ENCODE data around the gene TRMT1.

Gene TRMT1

DNA sequence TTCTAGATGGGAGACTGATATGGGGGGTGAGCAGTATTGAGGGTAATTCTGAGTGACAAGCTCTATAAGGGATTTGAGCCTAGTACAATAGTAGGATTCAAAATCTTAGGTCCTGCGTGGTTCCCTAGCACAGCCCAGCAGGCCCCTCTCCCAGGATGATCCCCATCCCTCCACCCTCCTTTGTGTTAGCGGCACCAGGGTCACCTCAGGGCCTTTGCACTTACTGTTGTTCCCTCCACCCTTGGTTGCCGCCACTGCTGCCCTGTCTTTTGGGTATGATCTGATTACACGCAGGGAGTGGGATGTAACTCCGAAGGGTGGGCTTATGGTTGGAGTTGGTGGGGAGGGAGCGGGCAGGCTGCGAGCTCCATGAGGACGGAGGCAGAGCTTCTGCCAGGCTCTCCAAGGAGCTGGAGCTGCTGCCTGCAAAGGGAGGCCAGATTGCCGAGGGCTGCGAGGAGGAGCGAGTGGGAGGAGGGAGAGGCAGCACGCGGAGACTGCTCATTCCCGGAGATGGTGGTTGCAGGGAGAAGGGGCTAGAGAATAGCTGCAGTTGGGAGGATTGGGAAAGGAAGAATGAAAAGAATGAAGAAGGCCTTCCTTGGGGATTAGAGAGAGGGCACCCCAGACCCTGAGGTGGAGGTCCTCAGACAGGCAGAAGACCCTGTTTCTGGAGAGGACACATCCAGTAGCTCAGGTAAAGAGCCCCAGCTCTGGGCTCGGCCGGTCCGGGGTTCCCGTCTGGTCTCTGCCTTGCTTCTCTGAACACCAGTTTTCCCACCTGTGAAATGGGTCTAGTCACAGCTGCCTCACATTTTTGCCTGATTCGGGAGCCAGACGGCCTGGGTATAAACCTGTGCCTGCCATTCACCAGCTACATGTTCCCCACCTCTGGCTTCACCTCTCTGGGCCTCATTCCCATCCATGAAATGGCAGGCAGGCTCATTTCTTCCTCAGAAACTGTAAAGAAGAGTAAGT lies 6.7 kb upstream of the TRMT1 start:
- no peak for DNase-seq

DNA sequence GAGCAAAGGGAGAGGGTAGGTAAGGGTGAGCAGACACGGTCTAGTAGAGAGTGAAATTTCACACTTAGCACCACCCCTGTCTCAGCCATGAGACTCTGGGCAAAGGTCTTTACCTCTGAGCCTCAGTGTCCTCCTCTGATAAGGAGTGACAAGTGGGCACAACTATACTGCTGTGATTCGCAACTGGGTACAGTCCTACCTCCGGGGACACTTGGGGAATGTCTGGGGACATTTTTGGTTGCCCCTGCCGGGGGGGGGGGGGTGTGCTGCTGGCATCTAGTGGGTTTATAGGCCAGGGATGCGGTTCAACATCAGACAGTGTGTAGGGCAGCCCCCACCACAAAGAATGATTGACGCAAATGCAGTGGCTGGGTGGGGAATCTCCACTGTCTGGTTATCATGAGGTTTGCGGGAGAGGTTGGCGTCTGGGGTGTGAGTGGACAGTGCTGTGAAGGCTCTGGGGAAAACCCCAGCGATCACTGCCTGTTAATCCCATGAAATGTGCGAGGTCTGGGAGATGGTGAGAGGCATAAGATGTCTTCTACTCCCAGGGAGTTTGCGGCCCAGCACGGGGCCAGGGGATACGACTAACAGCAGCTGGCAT lies 5.8 kb upstream of the TRMT1 start:
- DNase-seq, result no peak

DNA sequence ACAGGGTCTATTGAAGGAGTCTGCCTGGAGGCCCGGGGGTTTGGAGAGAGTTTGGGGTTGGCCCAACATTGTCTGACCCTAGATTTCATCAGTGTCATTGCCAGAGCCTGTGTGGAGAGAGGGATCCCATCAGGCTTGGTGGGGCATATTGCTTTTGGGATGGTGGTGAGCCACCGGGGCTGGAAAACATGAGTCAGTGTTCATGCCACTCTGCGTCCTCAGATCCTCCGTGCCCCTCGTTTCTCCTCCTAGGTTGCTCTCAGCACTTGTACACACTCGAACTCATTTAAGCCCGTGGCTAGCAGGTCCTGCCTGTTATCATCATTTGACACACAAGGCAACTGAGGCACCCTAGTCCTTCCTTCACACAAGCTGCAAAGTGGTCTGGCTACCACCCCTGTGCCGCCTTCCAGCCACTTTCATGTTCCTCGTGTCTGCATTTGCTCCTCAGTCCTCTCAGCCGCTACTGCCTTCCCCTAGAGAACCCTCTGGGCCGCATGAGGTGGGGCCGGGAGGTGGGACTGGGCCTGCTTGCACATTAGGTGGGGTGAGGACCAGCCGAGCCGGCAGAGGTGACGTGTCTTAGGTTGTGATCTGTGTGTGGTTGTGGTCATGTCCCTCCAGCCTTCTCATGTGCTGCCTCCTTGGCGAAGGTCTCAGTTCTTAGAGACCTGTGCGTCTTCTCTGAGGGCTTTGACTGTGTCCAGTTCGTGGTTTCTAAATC lies 5.2 kb upstream of the TRMT1 start:
- no peak for DNase-seq

DNA sequence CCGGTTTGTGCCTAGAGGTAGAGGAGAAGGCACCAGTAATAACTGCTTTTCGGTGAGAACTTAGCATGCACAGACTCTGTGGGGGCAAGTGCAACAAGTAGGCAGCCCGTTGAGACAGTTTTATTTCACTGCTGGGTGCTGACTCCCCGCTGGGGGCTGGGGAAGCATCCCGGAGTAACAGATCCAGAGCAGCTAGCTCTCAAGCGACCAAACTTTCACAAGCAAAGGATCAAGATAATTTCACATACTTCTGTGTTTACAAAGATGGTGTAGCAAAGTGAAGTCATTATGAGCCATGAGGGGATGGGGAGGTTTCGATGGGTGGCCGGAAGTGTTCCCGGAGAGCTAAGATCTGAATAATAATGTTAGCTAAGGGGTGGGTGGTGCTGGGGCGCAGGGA lies 4.3 kb upstream of the TRMT1 start:
- no peak for DNase-seq

DNA sequence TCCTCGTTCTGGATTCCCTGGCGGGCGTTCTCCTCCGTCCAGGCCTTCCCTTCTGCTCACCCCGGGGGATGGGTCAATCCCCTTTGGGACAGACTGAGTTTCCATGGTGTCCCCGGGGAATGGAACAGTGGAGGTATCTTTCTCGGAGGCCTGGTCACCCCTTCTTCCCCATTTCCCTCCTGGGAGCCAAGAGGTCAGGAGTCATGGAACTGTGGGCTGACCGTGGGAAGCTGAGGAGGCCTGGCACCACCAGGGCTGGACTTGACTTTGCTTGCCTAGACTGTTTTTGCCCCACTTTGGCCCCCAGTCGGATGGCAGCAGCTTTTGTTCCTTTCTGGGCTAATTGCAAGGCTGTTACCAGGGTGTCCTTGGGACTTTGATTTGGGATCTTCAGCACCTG lies 3.5 kb upstream of the TRMT1 start:
- DNase-seq, result no peak

DNA sequence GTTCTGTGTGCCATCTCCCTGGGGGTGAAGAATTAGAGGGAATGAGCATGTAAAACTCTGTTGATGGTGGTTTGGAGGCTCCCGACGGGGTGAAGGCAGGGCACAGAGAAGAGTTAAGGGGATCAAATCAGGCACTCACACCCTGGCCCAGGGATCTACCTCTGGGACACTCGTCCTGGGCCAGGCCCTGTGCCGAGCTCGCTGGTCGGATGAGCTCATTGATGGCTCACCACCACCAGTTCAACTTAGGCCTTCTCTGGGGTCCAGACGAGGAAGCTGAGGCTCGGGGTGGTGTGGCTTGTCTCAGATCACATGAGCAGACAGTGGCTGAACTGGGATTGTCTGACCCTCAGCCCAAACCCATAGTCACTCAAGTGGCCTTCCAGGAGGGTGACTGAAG lies 3.1 kb upstream of the TRMT1 start:
- no peak for DNase-seq

DNA sequence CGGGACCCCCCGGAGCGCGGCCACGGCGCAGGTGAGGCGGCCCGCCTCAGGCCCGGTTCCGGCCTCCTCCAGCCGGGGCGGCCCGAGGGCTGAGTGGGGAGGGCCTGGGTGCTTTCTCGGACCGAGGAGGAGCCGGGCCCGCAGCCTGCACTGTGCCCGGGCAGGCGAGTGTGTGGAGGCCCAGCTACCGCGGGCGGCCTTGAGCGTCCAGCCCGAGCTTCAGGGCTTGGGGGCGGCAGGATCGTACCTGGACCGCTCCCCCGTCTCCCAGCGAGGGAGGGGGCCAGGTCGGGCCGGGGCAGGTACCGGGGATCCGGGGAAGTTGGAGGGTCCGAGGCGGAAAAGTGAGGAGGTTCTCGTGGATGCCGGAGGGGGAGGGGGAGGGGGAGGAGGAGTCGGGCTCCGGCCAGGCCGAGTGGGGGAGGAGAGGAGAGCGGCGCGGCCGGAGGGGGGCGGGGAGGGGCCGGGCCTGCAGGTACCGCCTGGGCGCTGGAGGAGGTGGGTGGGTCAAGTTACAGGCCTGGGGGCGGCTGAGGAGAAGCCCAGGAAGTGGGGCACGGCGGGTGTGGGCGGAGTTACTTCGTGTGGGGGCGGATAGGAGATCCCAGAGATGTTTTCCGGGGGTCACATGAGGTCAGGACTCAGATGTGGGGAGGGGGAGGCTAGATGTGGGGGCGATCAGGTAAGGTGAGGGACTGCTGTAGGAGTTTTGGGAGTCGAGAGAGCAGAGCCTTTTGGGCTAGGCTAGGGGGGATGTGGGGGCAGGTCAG lies 2.1 kb upstream of the TRMT1 start:
- DNase-seq, result no peak

DNA sequence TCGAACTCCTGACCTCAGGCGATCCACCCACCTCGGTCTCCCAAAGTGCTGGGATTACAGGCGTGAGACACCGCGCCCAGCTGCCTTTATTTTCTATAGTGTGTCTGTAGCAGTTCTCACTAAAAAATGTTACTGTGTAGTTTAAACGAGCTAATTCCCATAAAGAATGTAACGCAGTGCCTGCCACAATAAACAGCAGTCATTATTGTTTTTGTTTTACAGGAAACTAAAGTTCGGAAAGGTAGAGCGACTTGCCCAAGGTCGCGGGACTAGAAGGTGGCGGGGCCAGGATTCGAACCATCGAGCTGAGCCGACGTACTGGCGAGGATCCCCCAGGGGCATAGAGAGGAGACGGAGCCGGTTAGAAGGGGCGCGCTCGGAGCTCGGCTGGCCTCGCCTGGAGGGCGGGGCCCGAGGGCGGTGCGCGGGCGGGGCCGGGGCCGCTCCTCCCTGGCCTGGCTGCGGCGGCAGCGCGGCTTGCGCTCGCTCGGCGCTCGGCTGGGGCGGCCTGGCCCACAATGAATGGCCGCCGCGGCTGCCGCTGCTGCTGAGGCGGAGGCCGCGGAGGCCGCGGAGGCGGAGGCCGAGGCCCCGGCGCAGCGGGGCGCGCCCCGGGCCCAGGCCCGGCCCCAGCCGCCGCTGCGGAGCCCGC lies 1.4 kb upstream of the TRMT1 start, which contains the start of gene NACC1:
Gene NACC1, plus strand, starts transcription at position 493 of the 652 bp plus-strand sequence. CDS start 16,944 bp downstream, outside the sequence.
- DNase-seq, result peak; percentile 79

DNA sequence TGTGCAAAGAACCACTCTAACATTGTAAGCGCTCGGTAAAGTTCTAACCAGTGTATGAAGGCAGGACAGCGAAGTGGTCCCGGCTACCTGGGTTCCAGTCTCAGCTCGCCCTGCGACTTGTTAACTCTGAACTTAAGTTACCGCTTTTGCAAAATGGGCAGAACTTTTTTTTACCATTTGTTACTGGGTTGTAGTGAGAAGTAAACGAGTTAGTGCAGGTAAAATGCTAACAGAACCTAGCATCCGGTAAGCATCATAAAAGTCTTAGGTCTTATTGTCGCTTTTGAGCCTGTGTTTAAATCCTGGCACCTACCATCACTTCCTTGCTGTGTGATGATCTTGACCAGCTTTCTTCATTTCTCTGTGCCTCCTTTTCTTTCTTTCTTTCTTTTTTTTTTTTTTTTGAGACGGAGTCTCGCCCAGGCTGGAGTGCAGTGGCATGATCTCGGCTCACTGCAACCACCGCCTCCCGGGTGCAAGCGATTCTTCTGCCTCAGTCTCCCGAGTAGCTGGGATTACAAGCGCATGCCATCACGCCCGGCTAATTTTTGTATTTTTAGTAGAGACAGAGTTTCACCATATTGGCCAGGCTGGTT lies 734 bp upstream of the TRMT1 start:
- no peak for DNase-seq

DNA sequence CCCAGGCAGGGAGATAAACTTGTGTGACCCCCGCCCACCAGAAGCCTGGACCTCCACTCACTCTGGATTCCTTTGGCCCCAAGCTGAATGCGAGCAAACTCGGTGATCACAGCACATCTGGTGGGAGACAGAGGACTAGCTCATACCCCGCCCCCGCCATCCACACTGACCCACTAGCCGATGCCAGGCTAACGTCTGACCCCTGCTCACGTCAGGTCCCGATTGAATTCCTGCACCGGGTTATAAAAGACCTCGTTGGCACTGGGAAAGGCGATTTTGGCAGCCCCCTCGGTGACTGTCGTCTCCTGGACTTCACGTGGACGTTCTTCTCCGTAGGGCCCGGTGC lies 631 bp downstream of the TRMT1 start:
- no peak for DNase-seq

DNA sequence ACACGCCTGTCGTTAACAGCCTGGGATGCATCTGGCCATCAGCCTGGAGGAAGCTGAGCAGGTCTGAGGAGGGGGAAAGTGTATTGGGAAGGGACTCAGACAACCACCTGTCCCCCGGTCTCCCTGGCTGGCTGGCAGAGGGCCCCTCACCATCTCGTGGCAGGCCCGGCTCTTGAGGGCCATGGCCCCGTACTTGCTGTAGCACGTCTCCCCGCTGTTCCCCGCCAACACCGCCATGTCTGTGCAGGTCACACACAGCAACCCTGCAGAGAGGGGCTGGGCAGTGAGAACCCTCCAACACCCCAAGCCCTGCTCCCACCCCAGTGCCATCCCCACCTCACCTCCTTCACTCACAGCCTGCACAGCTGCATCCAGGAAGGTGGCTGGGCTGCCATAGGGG lies 4.0 kb downstream of the TRMT1 start:
- DNase-seq, result no peak

DNA sequence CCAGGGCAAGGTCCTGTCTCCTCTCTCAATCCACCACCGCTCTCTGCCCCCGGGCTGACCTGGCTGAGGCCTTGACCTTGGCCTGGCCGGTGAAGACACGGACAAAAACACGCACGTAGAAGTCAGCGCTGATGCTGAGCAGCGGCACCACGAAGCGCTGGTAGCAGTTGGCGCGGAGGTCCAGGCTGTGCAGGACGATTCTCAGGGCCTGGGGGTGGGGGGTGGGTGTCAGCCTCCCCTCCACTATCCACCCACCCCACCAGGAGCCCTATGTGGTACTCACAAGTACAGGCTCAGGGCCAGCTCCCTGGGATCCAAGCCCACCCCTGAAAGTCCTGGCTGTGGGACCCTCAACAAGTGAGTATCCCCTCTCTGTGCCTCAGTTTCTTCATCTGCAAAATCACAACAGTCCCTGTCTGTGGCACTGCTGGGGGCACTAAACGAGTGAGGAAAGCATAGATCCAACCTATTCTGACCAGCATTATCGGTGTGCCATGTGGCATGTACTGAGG lies 6.4 kb downstream of the TRMT1 start:
- DNase-seq, result no peak

DNA sequence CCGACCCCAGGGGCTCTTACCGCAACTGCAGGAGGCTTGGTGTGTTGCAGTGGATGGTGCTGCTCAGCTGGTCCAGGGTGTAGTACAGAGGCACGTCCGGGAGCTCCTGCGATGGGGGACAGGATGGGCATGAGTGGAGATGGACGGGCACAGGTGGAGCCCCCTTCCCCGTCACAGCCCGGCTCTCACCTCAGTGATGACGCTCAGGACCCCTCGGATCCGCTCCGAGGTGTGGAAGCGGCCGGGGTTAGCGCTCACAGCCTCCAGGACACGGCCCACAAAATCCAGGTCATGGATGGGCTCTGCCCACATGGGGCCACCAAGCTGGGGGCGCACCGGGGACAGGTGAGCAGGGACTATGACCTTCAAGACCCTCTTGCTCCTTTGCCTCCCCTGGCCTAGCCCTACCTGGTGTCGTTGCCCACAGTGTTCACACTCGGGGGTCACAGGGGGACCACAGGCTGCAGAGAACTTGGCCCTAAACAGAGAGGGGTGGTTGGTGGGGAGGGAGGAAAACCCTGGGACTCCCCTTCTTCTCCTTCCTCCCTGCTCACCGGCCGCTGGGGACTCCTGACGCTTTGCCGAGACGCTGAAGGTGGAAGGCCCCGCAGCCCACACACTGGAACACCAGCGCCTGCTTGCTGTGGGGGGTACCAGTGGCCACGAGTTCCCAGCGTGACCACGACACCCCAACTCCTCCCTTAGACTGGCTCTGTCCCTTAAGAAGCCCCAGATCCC lies 7.0 kb downstream of the TRMT1 start:
- no peak for DNase-seq

DNA sequence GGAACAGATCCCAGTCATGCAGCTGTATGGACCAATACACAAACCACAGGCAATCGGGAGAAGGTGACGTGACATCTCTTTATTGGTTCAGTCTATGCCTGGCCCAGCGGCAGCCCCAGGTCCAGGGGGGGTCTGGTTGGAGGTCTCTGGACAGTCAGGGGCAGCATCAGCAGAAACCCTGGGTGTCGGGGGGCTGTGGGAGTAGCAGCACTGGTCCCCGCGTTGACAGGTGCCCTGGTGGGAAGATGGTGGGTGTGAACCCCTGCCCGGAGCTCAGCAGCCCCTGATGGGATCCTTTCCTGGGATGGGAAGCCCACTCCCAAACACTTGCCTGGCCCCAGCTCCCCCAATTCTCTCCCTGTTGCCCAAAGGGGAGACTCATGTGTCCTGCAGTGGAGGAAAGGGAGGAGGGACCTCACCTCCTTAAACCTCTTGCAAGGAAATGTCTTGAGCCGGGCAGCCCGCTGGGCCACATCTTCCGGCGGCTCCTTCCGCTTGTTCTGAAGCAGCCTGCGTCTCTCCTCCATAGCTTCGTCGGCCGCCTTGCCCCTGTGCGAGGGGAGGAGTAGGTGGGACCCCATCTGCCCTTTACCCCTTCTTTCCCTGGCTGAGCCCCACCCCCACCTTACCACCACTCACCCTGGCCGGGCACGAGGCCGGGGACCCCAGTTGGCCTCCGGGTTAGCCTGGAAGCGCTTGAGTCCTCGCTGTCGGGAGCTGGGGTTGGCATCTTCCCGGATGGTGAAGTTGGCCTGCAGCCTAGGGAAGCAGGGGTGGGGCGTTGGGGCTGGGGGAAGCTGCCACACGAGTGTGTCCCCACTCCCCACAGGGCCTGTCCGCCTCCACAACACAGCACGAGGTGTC lies 11.5 kb downstream of the TRMT1 start:
- no peak for DNase-seq

DNA sequence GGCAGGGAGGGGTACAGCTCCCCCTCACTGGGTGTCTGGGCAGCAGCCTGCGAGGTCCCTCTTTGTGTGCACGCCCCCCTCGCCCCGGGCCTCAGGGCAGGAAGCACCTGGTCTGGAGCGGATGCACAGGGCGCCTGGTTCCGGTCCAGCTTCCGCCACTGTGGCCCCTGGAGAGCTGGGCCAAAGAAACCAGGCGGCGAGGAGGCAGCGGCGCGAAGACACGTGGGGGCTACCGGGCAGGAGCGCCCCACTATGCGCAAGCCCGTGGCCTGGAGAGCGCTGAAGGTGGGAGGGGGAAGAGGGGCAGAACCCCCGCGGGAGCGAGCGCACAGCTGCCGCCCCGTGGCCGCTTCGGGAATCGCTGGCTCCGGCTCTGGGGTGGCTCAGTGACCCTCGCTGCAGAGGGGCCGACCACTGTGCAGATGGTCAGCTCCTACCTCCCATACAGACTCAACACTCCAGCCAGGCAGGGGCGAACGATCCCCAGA lies 12.1 kb downstream of the TRMT1 start:
- peak; percentile 58 for DNase-seq

DNA sequence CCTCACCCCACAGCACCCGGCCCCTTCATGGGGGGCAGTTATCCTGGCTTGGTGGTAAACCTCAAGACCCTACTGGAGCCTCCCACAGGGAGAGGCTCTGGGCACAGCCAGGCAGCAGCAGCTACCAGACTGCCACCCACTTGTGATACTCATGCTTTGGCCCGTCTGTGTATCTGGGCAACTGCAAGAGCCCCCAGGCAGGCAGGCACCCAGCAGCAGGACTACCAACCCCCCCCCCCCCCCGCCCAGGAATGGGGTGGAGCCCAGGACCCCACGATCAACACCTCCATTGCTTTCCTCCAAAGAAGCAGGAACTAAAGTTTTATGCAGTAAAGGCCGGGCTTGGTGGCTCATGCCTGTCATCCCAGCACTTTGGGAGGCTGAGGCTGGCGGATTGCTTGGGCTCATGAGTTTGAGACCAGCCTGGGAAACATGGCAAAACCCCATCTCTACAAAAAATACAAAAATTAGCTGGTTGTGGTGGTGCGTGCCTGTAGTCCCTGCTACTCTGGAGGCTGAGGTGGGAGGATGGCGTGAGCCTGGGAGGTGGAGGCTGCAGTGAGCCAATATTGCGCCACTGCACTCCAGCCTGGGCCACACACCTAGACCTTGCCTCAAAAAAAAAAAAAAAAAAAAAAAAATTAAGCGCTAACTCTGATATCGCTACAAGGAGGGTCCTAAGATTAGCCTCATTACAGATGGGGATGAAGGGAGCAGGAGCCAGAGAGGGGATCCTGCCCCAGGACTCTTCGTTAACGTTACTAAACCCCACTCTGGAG lies 12.8 kb downstream of the TRMT1 start:
- no peak for DNase-seq

DNA sequence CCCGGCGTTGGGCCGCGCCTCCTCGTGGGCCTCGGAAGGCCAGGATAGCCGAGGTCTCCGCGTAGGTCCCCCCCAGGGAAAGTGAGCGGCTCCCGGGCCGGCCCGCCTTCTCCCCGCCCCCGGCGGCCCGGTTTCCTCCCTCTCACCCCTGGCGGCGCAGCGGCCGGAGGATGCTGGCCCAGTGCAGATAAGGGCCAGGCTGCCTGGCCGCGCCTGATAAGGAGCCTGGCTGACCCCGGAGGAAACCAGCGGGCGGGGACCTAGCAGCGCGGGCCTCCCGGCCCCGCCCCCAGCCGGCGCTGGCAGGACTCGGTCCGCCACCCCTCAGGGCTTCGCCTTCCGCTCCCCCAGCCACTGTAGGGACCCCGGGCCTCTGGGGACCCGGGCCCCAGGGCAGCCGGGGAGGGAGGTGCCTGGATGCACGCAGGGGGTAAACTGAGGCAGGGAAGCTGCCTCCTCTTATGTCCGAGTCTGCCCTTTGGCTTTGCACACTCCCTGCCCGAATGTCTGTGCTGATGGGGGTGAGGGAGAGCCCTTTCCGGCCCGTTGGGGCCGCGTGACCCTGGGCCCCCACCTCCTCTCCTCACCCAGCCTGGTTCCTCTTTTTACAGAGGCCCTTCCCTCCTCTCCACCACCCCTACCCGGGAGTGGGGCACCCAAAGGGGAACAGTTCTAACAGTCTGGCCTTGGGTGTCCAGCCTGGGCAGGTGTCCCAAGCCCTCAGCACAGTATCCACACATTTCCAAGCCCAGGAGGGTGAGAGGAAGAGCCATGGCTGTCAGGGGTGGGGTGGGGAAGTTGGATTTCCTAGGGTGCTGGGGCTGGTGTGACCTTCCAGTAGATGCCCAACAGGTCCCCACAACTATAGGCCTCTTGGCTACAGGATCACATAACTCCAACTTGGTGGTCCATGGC lies 13.6 kb downstream of the TRMT1 start, which contains the start of gene LYL1:
Gene LYL1, minus strand, starts transcription at position 193 of the 915 bp plus-strand sequence. CDS start 1,687 bp downstream, outside the sequence.
- DNase-seq, result no peak

DNA sequence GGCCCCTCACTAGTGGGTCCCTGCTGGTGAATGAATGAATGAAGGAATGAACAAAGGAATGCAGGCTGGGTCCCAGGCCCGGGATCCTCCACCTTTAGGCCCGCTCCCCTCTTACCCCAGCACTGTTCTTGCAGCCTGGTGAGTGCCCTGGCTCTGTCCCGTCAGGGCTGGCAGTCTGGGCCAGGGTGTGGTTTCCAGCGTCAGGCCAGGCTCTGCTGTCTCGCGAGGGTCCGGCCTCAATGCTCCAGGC lies 14.2 kb downstream of the TRMT1 start:
- no peak for DNase-seq
